NT2/D1 (cell line): ENCODE results near the gene TMEM170B.

Experiments
- YY1 ChIP-seq: IDR thresholded peaks from 2 replicates; pipeline ENCODE4 v1.6.1; 2011; ENCODE audit not compliant: insufficient read length, insufficient read depth
- ZNF274 ChIP-seq: IDR thresholded peaks from 2 replicates; pipeline ENCODE4 v1.6.1; 2011; ENCODE audit warnings: mild to moderate bottlenecking, low read depth, low read length

- TF ChIP-seq ZNF274 (no peak), YY1 (no peak)
Measured at GRCh38 chr6:11553824-11554223, 16.3 kb downstream of the TMEM170B start.
